Stimulated activated CD4-positive, alpha-beta T cell treated with anti-CD3 and anti-CD28 coated beads, Interleukin-1b, Interleukin-23, amount 100 ng/mL, for 48 hours (primary cell): ENCODE measurements around the gene TRIM72.
"Not testable (repeated sequence)": the region's sequence is repeated elsewhere in the genome, so short reads cannot be mapped to it uniquely, and the experiment has no call there.

Experiments
- DNase-seq: peaks from one replicate; pipeline ENCODE4 v3.0.0-alpha.2; 2020

The TRIM72 gene

GRCh38 chr16:31213877-31214707 is at the start of gene TRIM72:
Gene TRIM72, plus strand, starts transcription at chr16:31214119. Its CDS starts 620 bp downstream, at chr16:31214739.
- no peak for DNase-seq

- no peak for DNase-seq
Measured at GRCh38 chr16:31167315-31167714, 46.6 kb upstream of the TRIM72 start.

GRCh38 chr16:31168848-31169247 is 45.1 kb upstream of the TRIM72 start:
- DNase-seq: no peak

GRCh38 chr16:31170048-31170447 is 43.9 kb upstream of the TRIM72 start:
- DNase-seq: not testable (repeated sequence)

GRCh38 chr16:31177136-31177535 is 36.8 kb upstream of the TRIM72 start:
- peak; percentile 59 for DNase-seq

- DNase-seq: no peak
Measured at GRCh38 chr16:31179219-31179746, 34.6 kb upstream of the TRIM72 start.

GRCh38 chr16:31179747-31180459 is 34.0 kb upstream of the TRIM72 start, which contains the start of gene FUS:
Gene FUS, plus strand, starts transcription at chr16:31180139. Its CDS starts 76 bp downstream, at chr16:31180215.
- DNase-seq: peak; percentile 90

GRCh38 chr16:31181102-31181830 is 32.7 kb upstream of the TRIM72 start:
- DNase-seq: peak; percentile 41

- no peak for DNase-seq
Measured at GRCh38 chr16:31182391-31182790, 31.5 kb upstream of the TRIM72 start.

GRCh38 chr16:31183432-31184428 is 30.2 kb upstream of the TRIM72 start:
- DNase-seq: no peak

GRCh38 chr16:31184888-31185287 is 29.0 kb upstream of the TRIM72 start:
- no peak for DNase-seq

- DNase-seq: no peak
Measured at GRCh38 chr16:31185339-31185738, 28.6 kb upstream of the TRIM72 start.

GRCh38 chr16:31186176-31186575 is 27.7 kb upstream of the TRIM72 start:
- DNase-seq: no peak

- DNase-seq: no peak
Measured at GRCh38 chr16:31186930-31187807, 26.8 kb upstream of the TRIM72 start.

GRCh38 chr16:31187808-31188189 is 26.1 kb upstream of the TRIM72 start:
- no peak for DNase-seq

- DNase-seq: no peak
Measured at GRCh38 chr16:31188450-31189411, 25.2 kb upstream of the TRIM72 start.

- DNase-seq: no peak
Measured at GRCh38 chr16:31189412-31189778, 24.5 kb upstream of the TRIM72 start.

GRCh38 chr16:31190061-31190460 is 23.9 kb upstream of the TRIM72 start:
- DNase-seq: no peak

GRCh38 chr16:31190818-31191444 is 23.0 kb upstream of the TRIM72 start:
- no peak for DNase-seq
